Keratinocyte (primary cell): ENCODE data around the gene SOX14. TPM values are rescaled to one million over a fixed set of nuclear protein-coding genes. Genes with fewer than 3 reads are reported as not detected.

Experiments
- DNase-seq: peaks from one replicate; pipeline ENCODE4 v3.0.0-alpha.2; 2011; ENCODE audit warnings: low read depth, missing footprints, low spot score
- FAIRE-seq: peaks from 2 replicates; lab custom pipeline; 2011; peaks lifted over from hg19 to GRCh38; lab: Jason Lieb, UNC
- H2AFZ ChIP-seq: 2 replicates; pipeline ENCODE4 v1.6.0; 2012; ENCODE audit warnings: low read length, control low read depth, inconsistent platforms; ENCODE audit not compliant: control insufficient read depth
- H3K27ac ChIP-seq: 2 replicates; pipeline ENCODE4 v1.5.1; 2011; ENCODE audit warnings: low read length; ENCODE audit not compliant: control insufficient read depth, insufficient read depth
- H3K27me3 ChIP-seq: 3 replicates; pipeline ENCODE4 v1.6.0; 2011; ENCODE audit warnings: low read length; ENCODE audit not compliant: control insufficient read depth, insufficient read depth; ENCODE audit errors: extremely low read depth
- H3K36me3 ChIP-seq, 2 experiments: 2 replicates in 1 of 2; 3 replicates in 1 of 2; pipeline ENCODE4 v1.5.1; 2011; ENCODE audit warnings: low read length in 2 of 2, mild to moderate bottlenecking in 1 of 2; ENCODE audit not compliant: control insufficient read depth in 2 of 2, insufficient read depth in 2 of 2; ENCODE audit errors: extremely low read depth in 1 of 2
- H3K4me1 ChIP-seq: 3 replicates; pipeline ENCODE4 v1.5.1; 2011; ENCODE audit warnings: low read length; ENCODE audit not compliant: control insufficient read depth, insufficient read depth; ENCODE audit errors: extremely low read depth
- H3K4me2 ChIP-seq: 3 replicates; pipeline ENCODE4 v1.6.0; 2011; ENCODE audit warnings: low read depth, low read length; ENCODE audit not compliant: control insufficient read depth, insufficient read depth; ENCODE audit errors: extremely low read depth
- H3K4me3 ChIP-seq, 3 experiments: fragments of 200-600 bp in 1 of 3; sonication (generic) in 1 of 3; 2 replicates in 2 of 3; 3 replicates in 1 of 3; pipeline ENCODE4 v1.5.1; 2011 to 2016; ENCODE audit warnings: low read length in 3 of 3, mild to moderate bottlenecking in 3 of 3, control low read depth in 2 of 3, inconsistent platforms in 1 of 3, low read depth in 1 of 3, mixed read lengths in 1 of 3, mixed run types in 1 of 3, moderate library complexity in 1 of 3; ENCODE audit not compliant: control insufficient read depth in 2 of 3, insufficient read depth in 2 of 3; ENCODE audit errors: extremely low read depth in 1 of 3
- H3K79me2 ChIP-seq: 2 replicates; pipeline ENCODE4 v1.6.0; 2012; ENCODE audit warnings: low read length; ENCODE audit not compliant: control insufficient read depth, insufficient read depth
- H3K9ac ChIP-seq: 3 replicates; pipeline ENCODE4 v1.6.0; 2011; ENCODE audit warnings: low read length; ENCODE audit not compliant: control insufficient read depth, insufficient read depth; ENCODE audit errors: extremely low read depth
- H3K9me1 ChIP-seq: 3 replicates; pipeline ENCODE4 v1.6.0; 2011; ENCODE audit warnings: low read length; ENCODE audit not compliant: control insufficient read depth, insufficient read depth; ENCODE audit errors: extremely low read depth
- H3K9me3 ChIP-seq: 2 replicates; pipeline ENCODE4 v1.5.1; 2012; ENCODE audit warnings: low read depth, low read length; ENCODE audit not compliant: control insufficient read depth
- H4K20me1 ChIP-seq: 3 replicates; pipeline ENCODE4 v1.6.0; 2011; ENCODE audit warnings: low read length; ENCODE audit not compliant: control insufficient read depth, insufficient read depth; ENCODE audit errors: extremely low read depth
- CTCF ChIP-seq, 3 experiments: IDR thresholded peaks in 1 of 3; conservative IDR thresholded peaks in 1 of 3; optimal IDR thresholded peaks in 1 of 3; 2 replicates in 2 of 3; 3 replicates in 1 of 3; pipeline versions ENCODE3 to v1.5.1; 2011; ENCODE audit warnings: low read length in 3 of 3, mild to moderate bottlenecking in 3 of 3, moderate library complexity in 2 of 3, control low read depth in 1 of 3, inconsistent platforms in 1 of 3; ENCODE audit not compliant: insufficient read depth in 2 of 3; ENCODE audit errors: extremely low read depth in 1 of 3
- EZH2 ChIP-seq: IDR thresholded peaks from one replicate; pipeline ENCODE4 v1.6.1; 2012; ENCODE audit warnings: inconsistent platforms, mild to moderate bottlenecking, low read length, moderate library complexity
- dilution Hi-C: fragments of 300-500 bp; cut with MboI; formaldehyde crosslinking; loops from one replicate; pipeline ENCODE4 v1.7.0; 2020; ENCODE audit warnings: low sequenced_read_pairs; ENCODE audit not compliant: extremely low pct_ligation_motif_present
- polyA plus RNA-seq, 5 experiments: library from polyadenylated mRNA; depleted of rRNA in 3 of 5; stranded (reverse) in 3 of 5; stranded (forward) in 1 of 5; unstranded in 1 of 5; fragments of >200 nt; gene quantifications; 1 replicate in 1 of 5; 2 replicates in 3 of 5; 3 replicates in 1 of 5; pipeline versions ENCODE4 v1.2.1 to v1.2.3, GENCODE V29; 2011 to 2012; ENCODE audit warnings: missing spikeins in 2 of 5, low read depth in 1 of 5, low replicate concordance in 1 of 5

SOX14 gene
- polyA plus RNA-seq, 1 donor (not counting 4 experiments of a cell fraction or from before 2014, with no cell fraction given), result not detected

GRCh38 chr3:137770835-137771399, 6.8 kb downstream of the SOX14 start:
- Histone ChIP-seq H3K36me3 (no peaks in the 10 kb centered on the region), H3K79me2 (no peaks in the 10 kb centered on the region), H3K4me2 (no peak overlapping the region), H3K4me1 (peaks cover 5% of the 10 kb centered on the region), H3K9me3 (no peaks in the 10 kb centered on the region), H4K20me1 (peaks cover 3% of the 10 kb centered on the region), H3K9me1 (no peaks in the 10 kb centered on the region), H3K27me3 (peaks cover 70% of the 10 kb centered on the region), H2AFZ (no peak overlapping the region), H3K4me3 (no peak overlapping the region), H3K27ac (no peak overlapping the region), H3K9ac (no peak overlapping the region)
- FAIRE-seq (no peak), DNase-seq (no peak)
- dilution Hi-C loops, result no loop called here
- TF ChIP-seq EZH2 (peak; percentile 74), CTCF (optimal IDR thresholded peaks at IDR 0.05 in 1 of 3, IDR thresholded peaks at IDR 0.05 in 1 of 3, conservative IDR thresholded peaks at IDR 0.05 in 1 of 3; ENCODE audit: extremely low read depth in 1 of 3, insufficient read depth in 2 of 3, low read length in 3 of 3) (no peak)

- dilution Hi-C loops, result no loop called here
Measured at GRCh38 chr3:137771401-137772213, 7.5 kb downstream of the SOX14 start.

More at GRCh38 chr3:137771401-137772213, 7.5 kb downstream of the SOX14 start:
- Histone ChIP-seq H4K20me1 (peaks cover 3% of the 10 kb centered on the region), H3K4me1 (peaks cover 5% of the 10 kb centered on the region), H3K9me1 (no peaks in the 10 kb centered on the region), H3K4me2 (no peak overlapping the region), H3K9me3 (no peaks in the 10 kb centered on the region), H3K36me3 (no peaks in the 10 kb centered on the region), H3K27me3 (peaks cover 63% of the 10 kb centered on the region), H3K4me3 (no peak overlapping the region), H3K27ac (no peak overlapping the region), H3K9ac (no peak overlapping the region), H2AFZ (no peak overlapping the region), H3K79me2 (no peaks in the 10 kb centered on the region)
- TF ChIP-seq EZH2 (peak; percentile 97), CTCF (optimal IDR thresholded peaks at IDR 0.05 in 1 of 3, IDR thresholded peaks at IDR 0.05 in 1 of 3, conservative IDR thresholded peaks at IDR 0.05 in 1 of 3; ENCODE audit: extremely low read depth in 1 of 3, insufficient read depth in 2 of 3, low read length in 3 of 3) (no peak)
- no peak for FAIRE-seq
- DNase-seq, result no peak
